Measurements from ENCODE around the gene CSMD2. TPM values are rescaled to one million over a fixed set of nuclear protein-coding genes. Genes with fewer than 3 reads are reported as not detected.

The CSMD2 gene
- total RNA-seq, 1 donor from 2014 or later, result 1.3 TPM

GRCh38 chr1:33466159-33466558, 698.9 kb downstream of the CSMD2 start:
- DNase-seq (ENCODE audit: low spot score), result no peak

DNA sequence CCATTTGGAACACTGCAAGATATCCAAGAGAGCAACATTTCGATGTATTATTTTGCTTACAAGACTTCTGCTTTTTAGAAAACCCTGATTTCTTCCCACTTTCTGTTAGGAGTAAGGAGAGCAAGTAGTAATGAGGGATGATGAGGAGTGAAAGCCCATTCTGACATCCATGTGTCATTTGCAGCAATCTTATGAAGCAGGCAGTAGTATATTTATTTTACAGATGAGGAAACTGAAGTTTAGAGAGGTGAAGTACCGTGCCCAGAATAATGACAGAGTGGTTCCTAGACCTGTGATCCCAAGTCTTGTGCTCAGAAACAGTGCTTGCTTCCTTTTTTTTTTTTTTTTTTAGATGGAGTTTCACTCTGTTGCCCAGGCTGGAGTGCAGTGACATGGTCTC, 699.7 kb downstream of the CSMD2 start:
- no peak for DNase-seq (ENCODE audit: low spot score)

- DNase-seq (ENCODE audit: low spot score), result no peak
Measured at GRCh38 chr1:33464552-33464951, 700.5 kb downstream of the CSMD2 start.

Other genes with a start within 250 kb of the CSMD2 start
- not detected for gene C1orf94, start 11.7 kb upstream of the CSMD2 start, total RNA-seq

Data from mesenteric fat pad (tissue), 1 donor.